Glomerular endothelial cell (primary cell): ENCODE measurements around the gene UGT1A10. TPM values are rescaled to one million over a fixed set of nuclear protein-coding genes. Genes with fewer than 3 reads are reported as not detected.
"Not testable (repeated sequence)": the region's sequence is repeated elsewhere in the genome, so short reads cannot be mapped to it uniquely, and the experiment has no call there.

Source experiments
- DNase-seq: peaks from one replicate; pipeline ENCODE4 v3.0.0-alpha.2; 2011; ENCODE audit warnings: low read depth, low spot score; ENCODE audit errors: extremely low read depth
- total RNA-seq: library from RNA; depleted of rRNA; stranded (reverse); fragments of >200 nt; gene quantifications from 2 replicates; pipeline ENCODE4 v1.2.3, GENCODE V29; 2015

Gene UGT1A10
- total RNA-seq, result not detected in 2 replicates

- DNase-seq, result not testable (repeated sequence)
Measured at GRCh38 chr2:233636306-233636705, at the start of gene UGT1A10. Gene UGT1A10 (plus strand): TSS chr2:233636448. CDS start chr2:233636523, 75 bp downstream.

- DNase-seq, result no peak
Measured at GRCh38 chr2:233588400-233588799, 47.8 kb upstream of the UGT1A10 start.

DNA sequence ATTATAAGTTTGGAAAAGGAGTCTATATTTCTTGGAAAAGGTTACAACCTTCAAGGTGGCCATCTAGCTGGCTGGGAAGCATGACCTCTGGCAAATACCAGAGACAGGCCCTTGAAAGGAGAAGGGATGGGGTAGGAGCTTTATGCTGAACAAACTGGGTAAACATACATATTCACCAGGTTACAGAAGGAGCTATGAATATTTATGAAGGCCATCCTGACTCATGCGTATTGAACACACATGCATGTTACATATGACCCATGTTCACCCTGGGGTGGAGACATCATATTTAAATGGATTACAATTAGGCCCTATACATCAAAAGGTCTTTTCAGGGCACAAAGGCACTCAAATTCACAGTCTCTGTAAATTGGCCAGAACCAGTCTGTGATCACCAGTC lies 43.5 kb upstream of the UGT1A10 start:
- DNase-seq, result not testable (repeated sequence)

GRCh38 chr2:233593201-233593600 lies 43.0 kb upstream of the UGT1A10 start:
- DNase-seq, result no peak

GRCh38 chr2:233597522-233597921 lies 38.7 kb upstream of the UGT1A10 start:
- DNase-seq, result no peak

GRCh38 chr2:233598952-233599351 lies 37.3 kb upstream of the UGT1A10 start:
- no peak for DNase-seq

- no peak for DNase-seq
Measured at GRCh38 chr2:233600386-233600785, 35.9 kb upstream of the UGT1A10 start.

DNA sequence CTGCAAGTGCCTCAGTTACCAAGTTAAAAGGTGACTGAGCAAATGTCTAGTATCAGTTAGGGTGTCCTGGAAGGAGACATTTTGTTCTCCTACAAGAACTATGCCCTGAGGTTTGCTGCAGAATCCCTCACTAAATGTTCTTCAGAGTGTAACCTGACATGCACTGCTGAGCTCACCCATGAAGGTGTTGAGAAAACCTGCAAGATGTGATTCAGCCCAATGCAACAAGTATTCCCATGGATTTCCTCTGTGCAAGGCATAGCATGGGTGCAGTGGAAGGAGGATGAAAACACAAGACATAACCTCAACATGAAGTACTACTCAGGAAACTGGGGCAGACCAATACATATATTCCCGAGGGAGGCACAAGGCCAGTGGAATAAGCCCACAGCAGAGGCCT lies 34.2 kb upstream of the UGT1A10 start:
- no peak for DNase-seq

DNA sequence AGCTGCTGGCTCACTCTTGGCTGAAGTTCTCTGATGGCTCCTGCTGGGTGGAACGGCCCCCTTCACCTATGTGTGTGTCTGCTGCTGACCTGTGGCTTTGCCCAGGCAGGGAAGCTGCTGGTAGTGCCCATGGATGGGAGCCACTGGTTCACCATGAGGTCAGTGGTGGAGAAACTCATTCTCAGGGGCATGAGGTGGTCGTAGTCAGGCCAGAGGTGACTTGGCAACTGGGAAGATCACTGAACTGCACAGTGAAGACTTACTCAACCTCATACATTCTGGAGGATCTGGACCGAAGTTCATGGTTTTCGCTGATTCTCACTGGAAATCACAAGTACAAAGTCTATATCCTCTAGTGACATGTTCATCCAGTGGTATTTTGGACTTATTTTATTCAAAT lies 32.7 kb upstream of the UGT1A10 start:
- no peak for DNase-seq

DNA sequence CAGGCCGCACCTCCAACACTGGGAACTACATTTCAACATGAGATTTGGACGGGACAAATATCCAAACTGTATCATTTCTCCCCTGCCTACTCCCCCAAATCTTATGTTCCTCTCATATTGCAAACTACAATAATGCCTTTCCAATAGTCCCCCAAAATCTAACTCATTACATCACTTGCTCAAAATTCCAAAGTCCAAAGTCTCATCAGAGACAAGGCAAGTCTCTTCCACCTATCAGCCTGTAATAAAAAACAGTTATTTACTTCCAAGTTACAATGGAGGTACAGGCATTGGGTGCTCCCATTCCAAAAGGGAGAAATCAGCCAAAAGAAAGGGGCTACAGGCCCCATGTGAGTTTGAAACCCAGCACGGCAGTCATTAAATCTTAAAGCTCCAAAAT lies 31.4 kb upstream of the UGT1A10 start:
- no peak for DNase-seq

GRCh38 chr2:233605680-233606079 lies 30.6 kb upstream of the UGT1A10 start:
- DNase-seq, result no peak

GRCh38 chr2:233611284-233611683 lies 25.0 kb upstream of the UGT1A10 start:
- DNase-seq, result no peak

DNA sequence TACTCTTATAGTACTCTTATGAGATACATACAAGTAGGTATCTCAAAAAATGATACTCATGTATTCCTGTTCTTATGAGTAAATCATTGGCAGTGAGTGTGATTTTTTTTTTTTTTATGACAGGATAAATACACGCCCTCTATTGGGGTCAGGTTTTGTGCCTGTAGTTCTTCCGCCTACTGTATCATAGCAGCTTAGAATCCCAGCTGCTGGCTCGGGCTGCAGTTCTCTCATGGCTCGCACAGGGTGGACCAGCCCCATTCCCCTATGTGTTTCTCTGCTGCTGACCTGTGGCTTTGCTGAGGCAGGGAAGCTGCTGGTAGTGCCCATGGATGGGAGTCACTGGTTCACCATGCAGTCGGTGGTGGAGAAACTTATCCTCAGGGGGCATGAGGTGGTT lies 18.8 kb upstream of the UGT1A10 start, which contains the start of gene UGT1A8:
Gene UGT1A8, plus strand, starts transcription at position 158 of the 400 bp plus-strand sequence. Its CDS starts 75 bp downstream, at position 233.
- not testable (repeated sequence) for DNase-seq

DNA sequence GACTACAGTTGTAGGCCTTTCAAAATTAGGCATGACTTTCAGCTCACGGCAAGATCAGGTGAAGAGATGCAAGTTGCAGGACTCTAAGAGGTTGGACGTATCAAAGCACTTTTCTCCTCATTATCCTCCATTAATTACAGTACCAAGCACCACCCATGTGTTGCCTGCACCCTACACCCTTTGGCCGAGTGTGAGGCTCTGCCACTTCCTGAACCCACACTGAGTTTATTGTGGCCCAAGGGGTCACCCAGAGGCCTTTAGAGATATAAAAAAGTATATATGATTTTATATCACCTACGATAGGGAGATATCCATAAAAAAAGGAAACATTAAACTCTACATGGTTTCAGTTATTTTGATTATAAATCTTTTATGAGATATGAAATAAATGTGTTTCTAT lies 16.0 kb upstream of the UGT1A10 start:
- no peak for DNase-seq

- DNase-seq, result not testable (repeated sequence)
Measured at GRCh38 chr2:233621863-233622262, 14.4 kb upstream of the UGT1A10 start.

DNA sequence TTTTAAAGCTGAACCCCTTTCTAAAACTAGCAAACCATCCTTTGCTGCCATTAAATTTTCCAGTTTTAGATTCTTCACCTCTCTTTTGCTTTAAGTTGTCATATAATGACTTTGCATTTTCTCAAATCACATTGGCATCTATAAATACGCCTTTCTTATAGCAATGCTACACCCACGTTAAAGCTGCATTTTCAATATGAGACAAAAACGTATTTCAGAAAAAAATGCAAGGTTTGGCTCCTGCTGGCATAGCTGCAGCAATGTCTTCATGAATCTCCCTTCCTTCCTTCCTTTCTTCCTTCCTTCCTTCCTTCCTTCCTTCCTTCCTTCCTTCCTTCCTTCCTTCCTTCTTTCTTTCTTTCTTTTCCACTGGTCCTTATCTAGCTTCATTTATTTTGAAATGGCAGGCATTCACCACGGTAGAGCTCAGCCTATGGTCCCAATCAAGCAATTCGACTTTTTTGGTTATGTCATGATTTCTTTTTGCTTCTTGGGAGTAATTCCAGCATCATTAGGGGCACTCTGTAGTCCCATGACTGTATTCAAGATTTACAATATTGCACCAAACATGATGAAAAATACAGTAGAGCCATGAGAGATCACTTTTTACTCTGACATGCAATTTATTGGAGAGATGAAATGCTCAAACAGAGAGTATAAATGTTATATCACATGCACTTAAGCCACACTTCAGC lies 8.8 kb upstream of the UGT1A10 start:
- no peak for DNase-seq

DNA sequence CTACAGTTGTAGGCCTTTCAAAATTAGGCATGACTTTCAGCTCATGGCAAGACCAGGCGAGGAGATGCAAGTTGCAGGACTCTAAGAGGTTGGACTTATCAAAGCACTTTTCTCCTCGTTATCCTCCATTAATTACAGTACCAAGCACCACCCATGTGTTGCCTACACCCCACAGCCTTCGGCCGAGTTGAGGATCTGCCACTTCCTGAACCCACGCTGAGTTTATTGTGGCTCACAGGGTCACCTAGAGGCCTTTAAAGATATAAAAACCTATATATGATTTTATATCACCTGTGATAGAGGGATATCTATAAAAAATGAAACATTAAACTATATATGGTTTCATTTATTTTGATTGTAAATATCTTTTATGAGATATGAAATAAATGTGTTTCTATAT lies 2.6 kb downstream of the UGT1A10 start:
- DNase-seq, result no peak

DNA sequence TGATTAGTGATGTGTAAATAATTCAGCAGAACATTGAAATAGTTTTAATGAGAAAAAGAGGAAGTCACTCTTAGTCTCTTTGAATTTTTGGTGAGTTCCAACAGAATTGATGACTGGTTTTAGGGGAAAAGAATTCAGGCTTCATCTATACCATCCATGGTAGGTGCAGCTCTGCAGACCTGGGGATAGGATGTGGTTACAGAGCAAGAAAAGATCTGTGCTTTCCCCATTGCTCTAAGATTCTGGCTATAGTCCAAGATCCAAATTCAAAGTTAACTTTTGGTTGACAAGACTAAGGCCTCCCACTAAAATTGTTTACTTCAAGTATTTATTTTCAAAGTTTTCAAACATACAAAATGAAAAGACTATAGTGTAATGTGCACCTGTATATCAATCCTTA lies 3.6 kb downstream of the UGT1A10 start:
- DNase-seq, result no peak

DNA sequence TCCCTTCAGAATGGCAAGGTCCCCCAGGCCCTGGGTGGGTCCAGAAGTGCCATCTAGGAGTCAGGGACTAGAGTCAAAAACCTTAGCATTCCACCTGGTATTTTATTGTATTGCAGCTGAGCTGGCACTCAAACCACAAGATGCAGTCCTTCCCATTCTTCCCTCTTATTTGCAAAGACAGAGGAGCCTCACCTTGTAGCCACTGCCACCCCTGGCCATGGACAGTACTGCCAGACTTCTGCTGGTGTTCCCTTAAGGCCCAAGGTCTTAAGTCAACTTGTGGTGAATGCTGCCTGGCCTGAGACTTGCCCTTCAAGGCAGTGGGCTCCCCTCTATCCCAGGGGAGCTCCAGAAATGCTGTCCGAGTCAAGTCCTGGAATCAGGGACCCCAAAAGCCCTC lies 6.9 kb downstream of the UGT1A10 start:
- no peak for DNase-seq

DNA sequence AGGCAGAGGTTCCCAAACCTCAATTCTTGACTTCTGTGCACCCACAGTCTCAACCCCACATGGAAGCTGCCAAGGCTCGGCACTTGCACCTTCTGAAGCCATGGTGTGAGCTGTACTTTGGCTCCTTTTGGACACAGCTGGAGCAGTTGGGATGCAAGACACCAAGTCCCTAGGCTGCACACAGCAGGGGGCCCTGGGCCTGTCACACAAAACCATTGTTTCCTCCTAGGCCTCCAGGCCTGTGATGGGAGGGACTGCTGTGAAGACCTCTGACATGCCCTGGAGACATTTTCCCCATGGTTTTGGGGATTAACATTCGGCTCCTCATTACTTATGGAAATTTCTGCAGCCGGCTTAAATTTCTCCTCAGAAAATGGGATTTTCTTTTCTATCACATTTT lies 9.8 kb downstream of the UGT1A10 start:
- DNase-seq, result not testable (repeated sequence)

GRCh38 chr2:233650981-233651380 lies 14.7 kb downstream of the UGT1A10 start:
- no peak for DNase-seq

DNA sequence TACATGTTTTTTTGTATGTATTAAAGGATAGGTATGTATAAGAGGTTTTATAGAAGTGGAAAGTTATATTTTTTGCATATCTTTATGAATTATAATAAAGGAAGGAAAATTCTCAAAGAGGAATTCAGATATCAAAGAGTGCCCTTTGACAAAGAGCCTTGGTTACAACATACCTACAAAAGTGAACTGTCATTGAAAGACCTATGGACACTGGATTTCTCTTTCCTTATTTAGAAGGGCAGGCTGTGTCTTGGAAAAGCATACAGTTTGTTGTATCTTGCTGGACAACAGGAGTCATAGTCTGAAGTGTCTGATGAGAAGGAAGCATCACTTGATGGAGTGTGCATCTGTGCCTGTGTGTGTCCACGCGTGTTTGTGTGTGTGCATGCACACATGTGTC lies 15.2 kb downstream of the UGT1A10 start:
- DNase-seq, result no peak

GRCh38 chr2:233654501-233654900 lies 18.3 kb downstream of the UGT1A10 start:
- no peak for DNase-seq
